Measurements from ENCODE around the gene KMT5C.

Gene KMT5C

GRCh38 chr19:55362990-55363716, 23.5 kb downstream of the KMT5C start, which contains the start of gene GARIN5B:
TSS of gene GARIN5B (minus strand) at chr19:55363260. CDS start at chr19:55363066, 194 bp downstream.
- FAIRE-seq, result no peak
- no peak for DNase-seq (ENCODE audit: insufficient read length)
- no peak for TF ChIP-seq TAF1 (IDR thresholded peaks at IDR 0.05; ENCODE audit: borderline replicate concordance, low read depth, low read length)
- no peak for TF ChIP-seq POLR2AphosphoS5 (IDR thresholded peaks at IDR 0.05; ENCODE audit: low read depth, low read length)
- no peak for TF ChIP-seq POLR2A (IDR thresholded peaks at IDR 0.05; ENCODE audit: low read depth, low read length)

- DNase-seq (ENCODE audit: insufficient read length), result no peak
- no peak for FAIRE-seq
- TF ChIP-seq TAF1 (IDR thresholded peaks at IDR 0.05; ENCODE audit: borderline replicate concordance, low read depth, low read length) (no peak), POLR2AphosphoS5 (IDR thresholded peaks at IDR 0.05; ENCODE audit: low read depth, low read length) (no peak), POLR2A (IDR thresholded peaks at IDR 0.05; ENCODE audit: low read depth, low read length) (no peak)
These were observed 25.6 kb downstream of the KMT5C start for GRCh38 chr19:55365245-55365644.

- DNase-seq (ENCODE audit: insufficient read length) (no peak), FAIRE-seq (no peak)
- TF ChIP-seq POLR2A (IDR thresholded peaks at IDR 0.05; ENCODE audit: low read depth, low read length) (no peak), POLR2AphosphoS5 (IDR thresholded peaks at IDR 0.05; ENCODE audit: low read depth, low read length) (no peak), TAF1 (IDR thresholded peaks at IDR 0.05; ENCODE audit: borderline replicate concordance, low read depth, low read length) (no peak)
These were observed 26.3 kb downstream of the KMT5C start for GRCh38 chr19:55365964-55366363.

DNA sequence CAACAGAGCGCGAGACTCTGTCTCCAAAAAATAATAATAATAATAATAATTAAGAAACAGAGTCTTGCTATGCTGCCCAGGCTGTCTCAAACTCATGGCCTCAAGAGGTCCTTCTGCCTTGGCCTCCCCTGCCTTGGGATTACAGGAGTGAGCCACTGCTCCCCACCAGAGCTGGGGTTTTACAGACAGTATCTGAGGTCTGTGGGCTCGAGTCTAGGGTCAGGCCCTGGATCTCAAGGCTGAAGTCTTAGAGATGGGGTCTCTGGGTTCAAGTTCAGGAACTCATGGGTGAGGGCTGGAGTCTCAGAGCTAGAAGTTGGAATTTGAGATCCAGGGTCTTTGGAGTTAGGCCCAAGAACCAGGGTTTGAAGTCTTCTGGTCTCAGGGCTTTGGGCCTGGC, 27.1 kb downstream of the KMT5C start:
- FAIRE-seq (no peak), DNase-seq (ENCODE audit: insufficient read length) (no peak)
- TF ChIP-seq POLR2A (IDR thresholded peaks at IDR 0.05; ENCODE audit: low read depth, low read length) (no peak), TAF1 (IDR thresholded peaks at IDR 0.05; ENCODE audit: borderline replicate concordance, low read depth, low read length) (no peak), POLR2AphosphoS5 (IDR thresholded peaks at IDR 0.05; ENCODE audit: low read depth, low read length) (no peak)

- FAIRE-seq (no peak), DNase-seq (ENCODE audit: insufficient read length) (no peak)
- TF ChIP-seq TAF1 (IDR thresholded peaks at IDR 0.05; ENCODE audit: borderline replicate concordance, low read depth, low read length), result no peak
- no peak for TF ChIP-seq POLR2AphosphoS5 (IDR thresholded peaks at IDR 0.05; ENCODE audit: low read depth, low read length)
- TF ChIP-seq POLR2A (IDR thresholded peaks at IDR 0.05; ENCODE audit: low read depth, low read length), result no peak
These were observed 28.4 kb downstream of the KMT5C start for GRCh38 chr19:55368106-55368505.

- DNase-seq (ENCODE audit: insufficient read length) (no peak), FAIRE-seq (no peak)
- TF ChIP-seq TAF1 (IDR thresholded peaks at IDR 0.05; ENCODE audit: borderline replicate concordance, low read depth, low read length) (no peak), POLR2A (IDR thresholded peaks at IDR 0.05; ENCODE audit: low read depth, low read length) (no peak), POLR2AphosphoS5 (IDR thresholded peaks at IDR 0.05; ENCODE audit: low read depth, low read length) (no peak)
These were observed 29.3 kb downstream of the KMT5C start for GRCh38 chr19:55368701-55369563.

DNA sequence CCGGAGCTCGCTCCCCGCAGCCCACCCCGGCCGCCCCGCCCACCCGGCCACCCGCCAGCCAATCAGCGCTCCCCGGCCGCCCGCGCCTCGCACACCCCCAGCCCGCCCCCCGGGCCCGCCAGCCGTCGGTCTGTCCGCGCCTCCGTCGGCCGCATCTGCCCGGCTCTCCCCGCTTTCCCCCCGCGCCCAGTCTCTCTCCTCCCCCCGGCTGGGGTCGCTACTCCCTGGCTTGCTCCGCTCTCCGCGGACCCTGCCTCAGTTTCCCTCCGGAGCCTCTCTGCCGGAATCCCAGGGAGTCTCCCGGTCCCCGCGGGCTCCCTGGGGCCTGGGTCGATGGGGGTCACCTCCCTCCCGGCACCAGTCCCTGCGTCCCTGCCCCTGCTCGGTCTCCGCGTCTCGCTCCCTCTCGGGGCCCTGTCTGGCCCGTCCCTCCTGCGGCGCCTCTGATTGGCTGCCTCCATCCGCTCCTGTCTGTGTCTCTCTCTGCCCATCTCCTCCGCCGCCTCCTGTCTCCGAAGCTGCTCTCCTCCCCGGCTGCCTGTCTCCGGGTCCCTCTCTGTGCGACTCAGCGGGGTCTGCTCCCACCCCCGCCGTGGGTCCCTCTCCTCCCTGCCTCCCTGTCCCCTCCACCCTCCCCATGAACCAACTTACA, 30.1 kb downstream of the KMT5C start:
- FAIRE-seq (no peak), DNase-seq (ENCODE audit: insufficient read length) (peak; percentile 70)
- no peak for TF ChIP-seq TAF1 (IDR thresholded peaks at IDR 0.05; ENCODE audit: borderline replicate concordance, low read depth, low read length)
- TF ChIP-seq POLR2AphosphoS5 (IDR thresholded peaks at IDR 0.05; ENCODE audit: low read depth, low read length), result no peak
- no peak for TF ChIP-seq POLR2A (IDR thresholded peaks at IDR 0.05; ENCODE audit: low read depth, low read length)

DNA sequence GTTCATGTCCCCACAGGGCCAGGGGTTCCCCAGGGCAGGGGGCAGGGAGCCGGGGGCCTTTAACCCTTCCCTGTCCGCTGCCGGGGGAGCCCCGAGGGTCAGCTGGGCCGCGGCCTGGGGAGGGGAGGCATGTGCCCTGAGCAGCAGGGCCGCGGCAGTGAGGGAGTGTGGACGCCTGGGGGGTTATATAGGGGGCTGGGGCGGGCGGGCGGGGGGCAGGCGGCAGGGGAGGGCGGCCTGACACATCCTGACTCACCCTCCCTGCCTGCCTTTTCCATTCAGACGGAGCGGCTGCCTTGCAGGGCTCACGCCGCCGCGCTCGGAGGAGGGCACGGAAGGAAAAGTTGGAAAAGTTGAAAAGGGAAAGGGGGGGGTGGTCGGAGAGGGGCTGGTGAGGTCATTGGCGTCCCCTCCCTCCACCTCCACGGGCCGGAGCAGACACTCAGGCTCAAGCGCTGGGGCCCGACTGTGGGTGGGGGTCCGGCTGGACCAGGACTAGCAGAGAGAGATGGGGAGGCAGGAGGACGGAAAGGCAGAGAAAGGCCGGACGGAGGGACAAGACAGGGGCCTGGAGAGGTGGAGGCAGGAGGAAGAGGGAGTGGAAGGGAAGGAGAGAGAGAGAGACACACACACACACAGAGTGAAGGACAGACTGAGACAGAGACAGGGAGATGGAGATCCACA, 30.8 kb downstream of the KMT5C start, which contains the start of gene IL11:
Gene IL11, minus strand, starts transcription at position 159 of the 684 bp plus-strand sequence. Its CDS starts 153 bp downstream, at position 6.
- no peak for DNase-seq (ENCODE audit: insufficient read length)
- no peak for FAIRE-seq
- no peak for TF ChIP-seq POLR2AphosphoS5 (IDR thresholded peaks at IDR 0.05; ENCODE audit: low read depth, low read length)
- TF ChIP-seq POLR2A (IDR thresholded peaks at IDR 0.05; ENCODE audit: low read depth, low read length), result no peak
- no peak for TF ChIP-seq TAF1 (IDR thresholded peaks at IDR 0.05; ENCODE audit: borderline replicate concordance, low read depth, low read length)

- no peak for FAIRE-seq
- no peak for TF ChIP-seq TAF1 (IDR thresholded peaks at IDR 0.05; ENCODE audit: borderline replicate concordance, low read depth, low read length)
- no peak for TF ChIP-seq POLR2AphosphoS5 (IDR thresholded peaks at IDR 0.05; ENCODE audit: low read depth, low read length)
- TF ChIP-seq POLR2A (IDR thresholded peaks at IDR 0.05; ENCODE audit: low read depth, low read length), result no peak
- no peak for DNase-seq (ENCODE audit: insufficient read length)
These were observed 32.8 kb downstream of the KMT5C start for GRCh38 chr19:55372316-55373081.

DNA sequence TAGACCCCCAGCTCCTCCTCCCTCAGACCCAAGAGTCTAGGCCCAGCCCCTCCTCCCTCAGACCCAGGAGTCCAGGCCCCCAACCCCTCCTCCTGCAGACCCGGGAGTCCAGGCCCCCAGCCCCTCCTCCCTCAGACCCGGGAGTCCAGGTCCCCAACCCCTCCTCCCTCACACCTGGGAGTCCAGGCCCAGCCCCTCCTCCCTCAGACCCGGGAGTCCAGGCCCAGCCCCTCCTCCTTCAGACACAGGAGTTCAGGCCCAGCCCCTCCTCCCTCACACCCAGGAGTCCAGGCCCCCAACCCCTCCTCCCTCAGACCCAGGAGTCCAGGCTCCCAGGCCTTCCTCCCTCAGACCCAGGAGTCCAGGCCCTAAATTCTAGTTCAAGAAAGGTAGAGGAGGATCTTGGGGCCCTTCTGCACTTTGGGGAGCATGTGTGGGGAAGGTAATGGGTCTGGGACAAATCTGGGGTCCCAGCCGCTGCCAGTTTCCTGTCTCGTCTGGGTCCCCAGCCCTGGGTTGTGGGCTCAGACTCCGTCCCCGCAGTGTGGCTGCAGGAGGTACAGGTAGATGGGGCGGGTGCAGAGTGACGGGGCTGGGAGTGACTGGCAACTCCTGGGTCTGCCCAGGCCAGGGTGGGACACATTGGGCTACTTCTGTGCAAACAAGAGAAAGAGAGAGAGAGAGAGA, 33.8 kb downstream of the KMT5C start:
- TF ChIP-seq TAF1 (IDR thresholded peaks at IDR 0.05; ENCODE audit: borderline replicate concordance, low read depth, low read length) (no peak), POLR2A (IDR thresholded peaks at IDR 0.05; ENCODE audit: low read depth, low read length) (no peak), POLR2AphosphoS5 (IDR thresholded peaks at IDR 0.05; ENCODE audit: low read depth, low read length) (no peak)
- DNase-seq (ENCODE audit: insufficient read length) (no peak), FAIRE-seq (no peak)
